Neuronal stem cell (in vitro differentiated cells): ENCODE data around the gene GOLGA6L10.
A peak's percentile ranks its signal among the peaks of the same experiment; 100 is the strongest.
"Not testable (repeated sequence)": the region's sequence is repeated elsewhere in the genome, so short reads cannot be mapped to it uniquely, and the experiment has no call there.

Source experiments
- DNase-seq: peaks from one replicate; pipeline ENCODE4 v3.0.0-alpha.2; 2013; ENCODE audit warnings: low spot score
- H2AFZ ChIP-seq: one replicate; pipeline ENCODE4 v1.6.1; 2013; ENCODE audit warnings: mild to moderate bottlenecking, low read length, inconsistent platforms
- H2AK5ac ChIP-seq: 2 replicates; pipeline ENCODE4 v1.6.1; 2013; ENCODE audit warnings: low read depth, mild to moderate bottlenecking, inconsistent platforms, low read length, moderate library complexity, mixed read lengths
- H2BK120ac ChIP-seq: 2 replicates; pipeline ENCODE4 v1.6.1; 2013; ENCODE audit warnings: low read depth, mild to moderate bottlenecking, inconsistent platforms, low read length, moderate library complexity, mixed read lengths
- H2BK12ac ChIP-seq: one replicate; pipeline ENCODE4 v1.6.1; 2013; ENCODE audit warnings: low read length, inconsistent platforms
- H2BK15ac ChIP-seq: 2 replicates; pipeline ENCODE4 v1.6.1; 2013; ENCODE audit warnings: mild to moderate bottlenecking, low read length, inconsistent platforms, mixed read lengths
- H2BK5ac ChIP-seq: one replicate; pipeline ENCODE4 v1.6.1; 2013; ENCODE audit warnings: inconsistent platforms, mild to moderate bottlenecking, low read length, moderate library complexity
- H3K14ac ChIP-seq: one replicate; pipeline ENCODE4 v1.6.1; 2013; ENCODE audit warnings: low read length, inconsistent platforms
- H3K18ac ChIP-seq: 2 replicates; pipeline ENCODE4 v1.6.1; 2013; ENCODE audit warnings: low read length, inconsistent platforms
- H3K23ac ChIP-seq: 2 replicates; pipeline ENCODE4 v1.6.1; 2013; ENCODE audit warnings: low read depth, mild to moderate bottlenecking, mixed read lengths, low read length, inconsistent platforms; ENCODE audit not compliant: poor library complexity
- H3K27ac ChIP-seq: replicated peaks from 3 replicates; pipeline ENCODE4 v1.5.1; 2013; ENCODE audit warnings: low read length, inconsistent platforms
- H3K27me3 ChIP-seq, 3 experiments: 2 replicates each; pipeline ENCODE4 v1.6.1; 2013; ENCODE audit warnings: low read length in 3 of 3, mild to moderate bottlenecking in 2 of 3, inconsistent platforms in 1 of 3, low read depth in 1 of 3, mixed read lengths in 1 of 3, moderate library complexity in 1 of 3; ENCODE audit not compliant: control insufficient read depth in 3 of 3, insufficient read depth in 3 of 3
- H3K36me3 ChIP-seq, 2 donors: replicated peaks in 1 of 2; 2 replicates each; pipeline ENCODE4 v1.6.1; 2013; ENCODE audit warnings: low read length in 2 of 2; ENCODE audit not compliant: control insufficient read depth in 2 of 2, insufficient read depth in 2 of 2
- H3K4ac ChIP-seq: 2 replicates; pipeline ENCODE4 v1.6.1; 2013; ENCODE audit warnings: inconsistent platforms, mild to moderate bottlenecking, low read length, moderate library complexity
- H3K4me1 ChIP-seq, 2 donors: 1 replicate in 1 of 2; 2 replicates in 1 of 2; pipeline ENCODE4 v1.6.1; 2013; ENCODE audit warnings: low read length in 2 of 2, low read depth in 1 of 2; ENCODE audit not compliant: control insufficient read depth in 2 of 2, insufficient read depth in 1 of 2
- H3K4me2 ChIP-seq: one replicate; pipeline ENCODE4 v1.6.1; 2013; ENCODE audit warnings: mild to moderate bottlenecking, low read length, inconsistent platforms; ENCODE audit not compliant: insufficient read depth, poor library complexity, severe bottlenecking
- H3K4me3 ChIP-seq, 2 donors: 2 replicates each; pipeline ENCODE4 v1.5.1; 2013; ENCODE audit warnings: low read length in 2 of 2, mild to moderate bottlenecking in 2 of 2, inconsistent platforms in 1 of 2, moderate library complexity in 1 of 2
- H3K79me1 ChIP-seq: one replicate; pipeline ENCODE4 v1.6.1; 2013; ENCODE audit warnings: low read depth, mild to moderate bottlenecking, inconsistent platforms, low read length, moderate library complexity
- H3K9ac ChIP-seq: one replicate; pipeline ENCODE4 v1.6.1; 2013; ENCODE audit warnings: mild to moderate bottlenecking, low read depth, low read length, inconsistent platforms; ENCODE audit not compliant: poor library complexity
- H3K9me3 ChIP-seq, 2 donors: replicated peaks in 1 of 2; 2 replicates each; pipeline versions ENCODE3 to v1.6.1; 2013; ENCODE audit warnings: low read length in 2 of 2, mild to moderate bottlenecking in 2 of 2, inconsistent platforms in 1 of 2, low read depth in 1 of 2, mixed read lengths in 1 of 2, moderate library complexity in 1 of 2; ENCODE audit not compliant: control insufficient read depth in 2 of 2, insufficient read depth in 1 of 2
- H4K8ac ChIP-seq: one replicate; pipeline ENCODE4 v1.6.1; 2013; ENCODE audit warnings: low read depth, mild to moderate bottlenecking, inconsistent platforms, low read length, moderate library complexity
- H4K91ac ChIP-seq: one replicate; pipeline ENCODE4 v1.6.1; 2013; ENCODE audit warnings: low read length, low read depth, mild to moderate bottlenecking, inconsistent platforms; ENCODE audit not compliant: poor library complexity
- WGBS, 2 donors: extraction: QIAGEN DNeasy Blood & Tissue Kit; methylation state at CpG; one replicate each; pipeline ENCODE4 v1.1.7; 2013; ENCODE audit warnings: missing lambda C conversion rate in 2 of 2, mixed read lengths in 1 of 2; ENCODE audit not compliant: insufficient read length in 2 of 2, insufficient replicate concordance in 1 of 2; ENCODE audit errors: extremely low coverage in 2 of 2; 5-methylcytosine and 5-hydroxymethylcytosine counted together

GOLGA6L10 gene

DNA sequence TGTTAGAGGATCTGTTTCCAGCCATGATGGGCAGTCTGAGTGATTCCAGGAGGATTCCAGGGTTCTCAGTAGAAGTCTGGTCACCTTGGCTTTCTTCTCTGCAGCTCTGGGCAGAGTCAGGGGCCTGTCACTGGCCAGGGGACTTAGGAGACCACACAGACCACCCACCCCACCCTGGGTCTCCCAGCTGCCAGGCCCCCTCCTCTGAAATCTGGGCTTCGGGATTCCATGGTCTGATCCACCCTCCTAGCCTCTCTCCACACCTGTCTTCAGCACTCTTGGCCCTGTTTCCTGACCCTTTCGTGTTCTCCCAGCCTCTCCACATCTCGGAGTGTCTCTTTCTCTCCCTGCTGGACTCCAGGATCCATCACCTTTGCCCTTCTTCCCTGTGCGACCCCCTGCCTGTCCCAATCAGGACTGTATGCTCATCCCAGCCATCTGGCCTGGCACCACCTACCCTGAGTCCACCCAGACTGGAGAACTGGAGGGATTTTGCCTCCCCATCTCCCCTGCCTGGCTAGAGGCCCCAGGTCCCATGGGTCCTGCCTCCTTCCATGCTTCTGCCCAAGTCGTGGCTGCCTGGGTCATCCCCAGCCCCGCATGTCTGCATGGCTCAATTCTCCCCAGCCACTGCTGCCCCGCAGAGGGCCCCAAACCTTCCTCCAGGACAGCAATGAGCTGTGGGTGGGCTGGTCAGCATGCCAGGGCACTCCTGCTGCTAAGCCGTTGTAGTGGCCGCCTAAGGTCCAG lies 34.3 kb downstream of the GOLGA6L10 start:
- peak overlapping the region; percentile 53 for H3K4ac ChIP-seq
- no peak overlapping the region for H3K4me2 ChIP-seq
- H3K36me3 ChIP-seq: no peaks in the 10 kb centered on the region
- no peak overlapping the region for H4K8ac ChIP-seq
- no peak overlapping the region for H2BK5ac ChIP-seq
- H3K4me3 ChIP-seq: peak overlapping the region in 1 of 2 donors; percentile 4
- H2BK120ac ChIP-seq: no peak overlapping the region
- peak overlapping the region; percentile 58 for H2BK15ac ChIP-seq
- DNase-seq: no peak
- no peaks in the 10 kb centered on the region for H3K4me1 ChIP-seq
- H2BK12ac ChIP-seq: peak overlapping the region; percentile 58
- H3K79me1 ChIP-seq: no peaks in the 10 kb centered on the region
- no peak overlapping the region for H3K27ac ChIP-seq
- H3K14ac ChIP-seq: peak overlapping the region; percentile 38
- peak overlapping the region; percentile 83 for H3K18ac ChIP-seq
- peak overlapping the region; percentile 46 for H2AK5ac ChIP-seq
- no peak overlapping the region for H3K9ac ChIP-seq
- no CpG with 5 or more reads among the region's 9 CpGs for WGBS, 2 donors
- no peaks in the 10 kb centered on the region for H3K9me3 ChIP-seq
- peak overlapping the region; percentile 95 for H3K23ac ChIP-seq
- H3K27me3 ChIP-seq: no peaks in the 10 kb centered on the region
- H2AFZ ChIP-seq: no peak overlapping the region
- peak overlapping the region; percentile 12 for H4K91ac ChIP-seq

DNA sequence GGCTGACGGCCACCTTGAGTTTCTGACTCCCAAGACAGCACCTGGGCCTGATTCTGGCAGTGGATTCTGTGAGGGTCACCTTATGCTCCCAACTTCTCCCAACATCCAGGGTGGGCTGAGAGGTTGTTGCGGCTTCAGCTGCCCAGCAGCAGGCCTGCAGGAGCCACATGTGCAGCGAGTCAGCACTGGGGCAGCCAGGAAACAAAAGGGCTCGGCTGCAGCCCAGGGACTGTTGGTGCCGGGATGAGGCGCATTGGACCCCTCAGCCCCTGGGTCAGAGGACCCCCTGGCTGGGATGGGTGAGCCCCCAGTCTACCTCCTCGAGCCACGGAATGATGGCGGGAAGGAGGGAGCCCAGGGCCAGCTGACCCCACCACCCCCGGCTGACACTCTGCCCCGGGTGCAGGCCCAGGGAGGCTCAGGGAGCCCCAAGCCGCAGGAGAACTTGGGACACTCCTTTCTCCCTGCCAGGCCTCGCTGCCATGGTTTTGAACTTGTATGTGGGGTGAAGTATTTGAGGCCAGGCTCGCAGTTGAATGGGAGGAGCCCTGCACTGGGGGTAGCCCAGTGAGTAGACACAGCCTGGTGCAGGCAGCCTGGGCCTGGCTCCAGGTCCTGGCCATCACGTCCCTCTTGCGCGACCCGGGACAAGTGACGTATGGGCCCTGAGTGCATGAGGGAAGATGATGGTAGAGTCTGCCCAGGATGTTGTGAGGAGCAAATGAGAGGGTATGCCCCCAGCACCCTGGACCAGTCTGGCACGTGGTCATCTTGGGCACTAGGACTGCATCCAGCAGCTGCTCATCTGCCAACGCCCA lies 35.1 kb downstream of the GOLGA6L10 start:
- H2BK12ac ChIP-seq, H3K18ac ChIP-seq, H3K9ac ChIP-seq, H3K9me3 ChIP-seq, H4K91ac ChIP-seq, H3K4ac ChIP-seq, H3K23ac ChIP-seq, H3K4me1 ChIP-seq, DNase-seq, H3K36me3 ChIP-seq, H4K8ac ChIP-seq, H2BK15ac ChIP-seq, H3K27ac ChIP-seq, H3K4me3 ChIP-seq, H3K27me3 ChIP-seq, H2AFZ ChIP-seq, H2AK5ac ChIP-seq, H3K4me2 ChIP-seq, H2BK120ac ChIP-seq, H3K79me1 ChIP-seq, H2BK5ac ChIP-seq: not testable (repeated sequence)
- peak overlapping the region; percentile 82 for H3K14ac ChIP-seq
- WGBS, 2 donors: no CpG with 5 or more reads among the region's 21 CpGs

DNA sequence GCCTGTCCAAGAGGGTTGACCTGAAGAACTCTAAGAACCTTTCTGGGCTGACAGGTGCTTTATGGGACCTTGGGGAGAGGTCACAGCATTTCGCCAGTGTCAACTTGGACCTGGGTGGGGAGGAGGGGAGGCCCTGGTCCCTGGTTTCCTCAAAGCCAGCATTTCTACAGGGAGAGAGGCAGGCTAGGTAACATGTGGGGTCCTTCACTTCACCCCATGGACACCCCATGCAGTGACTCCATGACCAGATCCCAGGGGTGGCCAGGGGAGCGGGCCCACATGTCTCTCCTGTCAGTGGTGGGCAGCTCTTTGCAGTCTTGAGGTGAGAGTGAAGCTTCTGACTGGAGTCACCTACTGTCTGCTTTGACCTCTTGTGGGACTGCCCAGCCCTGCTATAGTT lies 35.8 kb downstream of the GOLGA6L10 start:
- no peak for DNase-seq
- Histone ChIP-seq H3K27ac (no peak overlapping the region), H4K8ac (no peak overlapping the region), H2AFZ (no peak overlapping the region), H3K9me3 (no peaks in the 10 kb centered on the region), H3K4ac (no peak overlapping the region), H3K18ac (no peak overlapping the region), H3K79me1 (no peaks in the 10 kb centered on the region), H2BK12ac (no peak overlapping the region), H2BK5ac (no peak overlapping the region), H3K36me3 (no peaks in the 10 kb centered on the region), H3K4me2 (no peak overlapping the region), H3K27me3 (no peaks in the 10 kb centered on the region), H2BK15ac (no peak overlapping the region), H2AK5ac (no peak overlapping the region), H4K91ac (no peak overlapping the region), H3K4me3 (no peak overlapping the region), H2BK120ac (no peak overlapping the region), H3K14ac (no peak overlapping the region), H3K9ac (no peak overlapping the region), H3K4me1 (no peaks in the 10 kb centered on the region), H3K23ac (no peak overlapping the region)
- no CpG with 5 or more reads among the region's 2 CpGs for WGBS, 2 donors

DNA sequence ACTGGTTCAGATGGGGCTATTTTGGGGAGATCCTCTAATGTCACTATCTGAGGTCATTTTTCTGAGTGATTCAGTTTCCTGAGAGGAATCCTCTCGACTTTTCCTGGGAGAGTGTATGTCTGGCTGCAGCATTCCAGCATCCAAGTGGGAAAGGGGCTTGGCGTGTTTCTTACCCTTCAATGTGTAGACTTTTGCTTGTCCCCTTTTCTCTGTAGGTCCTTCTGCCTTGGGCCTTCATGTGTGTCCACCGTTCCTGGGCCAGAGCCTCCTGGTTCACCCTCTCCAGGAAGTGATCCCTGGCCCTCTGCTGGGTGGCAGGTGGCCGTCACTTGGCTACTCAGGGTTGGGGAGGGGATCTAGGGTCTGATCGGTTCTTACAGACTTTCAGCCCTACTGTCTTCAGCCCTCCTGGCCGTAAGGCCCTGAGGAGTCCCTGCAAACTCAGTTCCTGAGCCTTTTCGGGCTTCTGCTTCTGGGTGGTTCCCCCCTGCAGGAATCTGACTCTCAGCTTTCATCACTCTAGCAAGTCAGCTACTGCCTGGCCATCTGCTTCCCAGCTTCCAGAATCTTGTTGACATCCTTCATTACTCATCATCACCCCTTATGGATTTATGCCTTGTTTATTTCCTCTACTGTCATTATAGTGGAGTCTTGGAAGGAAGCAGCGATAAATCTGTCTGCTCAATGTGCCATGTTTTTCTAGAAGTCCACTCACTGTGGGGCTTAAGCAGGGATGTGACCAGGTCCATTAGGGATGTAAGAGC lies 36.5 kb downstream of the GOLGA6L10 start:
- Histone ChIP-seq H2BK5ac (no peak overlapping the region), H3K4me2 (no peak overlapping the region), H3K4ac (no peak overlapping the region), H3K36me3 (no peaks in the 10 kb centered on the region), H3K9ac (no peak overlapping the region), H2AK5ac (no peak overlapping the region), H3K4me3 (no peak overlapping the region), H4K91ac (no peak overlapping the region), H3K27ac (no peak overlapping the region), H3K14ac (no peak overlapping the region), H3K23ac (no peak overlapping the region), H4K8ac (no peak overlapping the region), H3K18ac (no peak overlapping the region), H3K9me3 (no peaks in the 10 kb centered on the region), H3K27me3 (no peaks in the 10 kb centered on the region), H2AFZ (no peak overlapping the region), H2BK15ac (no peak overlapping the region), H3K4me1 (no peaks in the 10 kb centered on the region), H2BK12ac (no peak overlapping the region), H3K79me1 (no peaks in the 10 kb centered on the region), H2BK120ac (no peak overlapping the region)
- no CpG with 5 or more reads among the region's 8 CpGs for WGBS, 2 donors
- no peak for DNase-seq
